Right lobe of liver (tissue), 4 donors: ENCODE results near the gene AMPH.

Experiments used
- POLR2A ChIP-seq: fragments of 450-650 bp; IDR thresholded peaks from one replicate; pipeline ENCODE4 v1.6.1; 2017; ENCODE audit warnings: antibody characterized with exemption, mild to moderate bottlenecking
- TF ChIP-seq, protein P1 (sequence below), 4 donors: fragments of 200-600 bp in 3 of 4; fragments of 450-650 bp in 1 of 4; IDR thresholded peaks; one replicate each; pipeline versions ENCODE4 v1.5.1 to v1.8.0; 2016 to 2022; ENCODE audit warnings: antibody characterized with exemption in 4 of 4, mild to moderate bottlenecking in 2 of 4
- donor health status: DM: no; HTN: no; CAD: no.
- donor health status: DM: no; HTN: no; CAD: no.
- donor health status: DM: no; HTN: yes; CAD: no.

DNA sequence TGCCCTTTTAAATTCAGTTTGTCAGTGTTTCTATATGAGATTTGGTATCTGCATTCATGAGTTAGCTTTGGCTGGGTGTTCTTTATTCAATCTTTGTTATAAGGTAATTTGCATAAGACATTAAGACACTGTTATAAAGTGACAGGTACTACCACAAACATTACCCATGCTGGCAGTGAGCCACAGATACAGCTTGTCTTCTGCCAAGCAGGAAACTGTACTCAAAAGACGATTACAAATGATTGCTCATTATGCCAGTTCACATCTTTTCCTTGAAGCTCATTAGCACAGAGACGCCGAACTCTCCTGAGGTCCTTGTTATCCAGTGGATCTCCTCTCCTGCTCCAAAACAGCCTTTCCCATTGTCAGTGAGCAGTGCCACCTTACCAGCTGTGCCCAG, 30.4 kb downstream of the AMPH start:
- TF ChIP-seq POLR2A = no peak
- TF ChIP-seq, protein P1, sequence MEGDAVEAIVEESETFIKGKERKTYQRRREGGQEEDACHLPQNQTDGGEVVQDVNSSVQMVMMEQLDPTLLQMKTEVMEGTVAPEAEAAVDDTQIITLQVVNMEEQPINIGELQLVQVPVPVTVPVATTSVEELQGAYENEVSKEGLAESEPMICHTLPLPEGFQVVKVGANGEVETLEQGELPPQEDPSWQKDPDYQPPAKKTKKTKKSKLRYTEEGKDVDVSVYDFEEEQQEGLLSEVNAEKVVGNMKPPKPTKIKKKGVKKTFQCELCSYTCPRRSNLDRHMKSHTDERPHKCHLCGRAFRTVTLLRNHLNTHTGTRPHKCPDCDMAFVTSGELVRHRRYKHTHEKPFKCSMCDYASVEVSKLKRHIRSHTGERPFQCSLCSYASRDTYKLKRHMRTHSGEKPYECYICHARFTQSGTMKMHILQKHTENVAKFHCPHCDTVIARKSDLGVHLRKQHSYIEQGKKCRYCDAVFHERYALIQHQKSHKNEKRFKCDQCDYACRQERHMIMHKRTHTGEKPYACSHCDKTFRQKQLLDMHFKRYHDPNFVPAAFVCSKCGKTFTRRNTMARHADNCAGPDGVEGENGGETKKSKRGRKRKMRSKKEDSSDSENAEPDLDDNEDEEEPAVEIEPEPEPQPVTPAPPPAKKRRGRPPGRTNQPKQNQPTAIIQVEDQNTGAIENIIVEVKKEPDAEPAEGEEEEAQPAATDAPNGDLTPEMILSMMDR (IDR thresholded peaks at IDR 0.05) = no peak
